Sciatic nerve (tissue), 2 donors: ENCODE measurements around the gene COL1A1. TPM values are rescaled to one million over a fixed set of nuclear protein-coding genes. Genes with fewer than 3 reads are reported as not detected.

Source experiments
- ATAC-seq: fragments of 200-7000 bp; cut with Tn5 transposase; one replicate; pipeline ENCODE4 v1.9.1; 2020; ENCODE audit warnings: mild to moderate bottlenecking, moderate library complexity
- DNase-seq: peaks from one replicate; pipeline ENCODE4 v3.0.0-alpha.2; 2020; ENCODE audit warnings: low spot score
- intact Hi-C: fragments of 100-400 bp; cut with DNase I; formaldehyde crosslinking; loops from one replicate; pipeline ENCODE4 v1.14.2; 2022
- total RNA-seq: library from RNA; stranded (reverse); fragmentation: NEBNext Ultra II Directional; extraction: Animal tissue kit (Norgen Biotek cat#: 25700); gene quantifications from one replicate; pipeline ENCODE4 v1.2.1, GENCODE V29; 2021
- donor health status: DM: no; HTN: no; CAD: no.
- donor health status: DM: no; HTN: no; CAD: no.

The COL1A1 gene
- total RNA-seq, 1 donor from 2014 or later: 262 TPM

DNA sequence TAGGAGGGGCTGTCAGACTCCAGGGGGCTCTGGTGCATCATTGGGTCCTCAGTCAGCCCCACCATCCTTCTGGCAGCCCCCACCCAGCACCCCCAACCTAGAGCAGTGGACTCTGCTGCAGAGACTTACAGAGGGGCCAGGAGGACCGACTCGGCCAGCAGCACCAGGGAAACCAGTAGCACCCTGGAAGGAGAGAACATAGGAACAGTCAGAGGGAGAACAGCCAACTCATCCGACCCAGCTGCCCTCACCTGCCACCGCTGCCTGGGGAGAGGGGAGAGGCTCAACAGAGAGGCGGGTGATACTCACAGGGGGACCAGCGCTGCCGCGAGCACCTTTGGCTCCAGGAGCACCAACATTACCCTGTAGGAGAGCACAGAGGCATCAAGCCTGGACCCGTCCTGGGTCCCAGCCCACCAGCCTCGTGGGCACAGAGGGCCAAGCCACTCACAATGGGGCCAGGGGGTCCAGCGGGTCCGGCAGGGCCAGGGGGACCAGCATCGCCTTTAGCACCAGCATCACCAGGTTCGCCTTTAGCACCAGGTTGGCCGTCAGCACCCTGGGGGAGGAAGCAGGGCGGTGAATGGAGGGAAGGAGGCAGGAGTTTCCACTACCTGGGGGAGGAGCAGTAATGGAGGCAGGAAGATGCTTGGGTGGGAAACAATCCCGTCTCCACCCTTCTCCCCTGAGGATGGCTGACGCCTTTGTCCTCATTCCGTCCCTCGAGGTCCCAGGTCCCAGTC is 11.7 kb downstream of the COL1A1 start:
- no peak for ATAC-seq
- DNase-seq: no peak
- intact Hi-C loops: no loop called here

GRCh38 chr17:50188921-50189549 is 12.4 kb downstream of the COL1A1 start:
- ATAC-seq: no peak
- DNase-seq: no peak
- intact Hi-C loops: no loop called here

GRCh38 chr17:50188531-50188920 is 12.9 kb downstream of the COL1A1 start:
- no peak for ATAC-seq
- intact Hi-C loops: no loop called here

GRCh38 chr17:50187751-50188530 is 13.5 kb downstream of the COL1A1 start:
- intact Hi-C loops: no loop called here
- DNase-seq (no peak), ATAC-seq (no peak)

More at GRCh38 chr17:50188531-50188920, 12.9 kb downstream of the COL1A1 start:
- no peak for DNase-seq

GRCh38 chr17:50187394-50187725 is 14.1 kb downstream of the COL1A1 start:
- no peak for ATAC-seq
- intact Hi-C loops: no loop called here
- no peak for DNase-seq

GRCh38 chr17:50186661-50187393 is 14.6 kb downstream of the COL1A1 start:
- ATAC-seq (no peak), DNase-seq (no peak)
- intact Hi-C loops: no loop called here

- no peak for DNase-seq
- no peak for ATAC-seq
- intact Hi-C loops: no loop called here
These were observed 15.6 kb downstream of the COL1A1 start for GRCh38 chr17:50185631-50186471.

DNA sequence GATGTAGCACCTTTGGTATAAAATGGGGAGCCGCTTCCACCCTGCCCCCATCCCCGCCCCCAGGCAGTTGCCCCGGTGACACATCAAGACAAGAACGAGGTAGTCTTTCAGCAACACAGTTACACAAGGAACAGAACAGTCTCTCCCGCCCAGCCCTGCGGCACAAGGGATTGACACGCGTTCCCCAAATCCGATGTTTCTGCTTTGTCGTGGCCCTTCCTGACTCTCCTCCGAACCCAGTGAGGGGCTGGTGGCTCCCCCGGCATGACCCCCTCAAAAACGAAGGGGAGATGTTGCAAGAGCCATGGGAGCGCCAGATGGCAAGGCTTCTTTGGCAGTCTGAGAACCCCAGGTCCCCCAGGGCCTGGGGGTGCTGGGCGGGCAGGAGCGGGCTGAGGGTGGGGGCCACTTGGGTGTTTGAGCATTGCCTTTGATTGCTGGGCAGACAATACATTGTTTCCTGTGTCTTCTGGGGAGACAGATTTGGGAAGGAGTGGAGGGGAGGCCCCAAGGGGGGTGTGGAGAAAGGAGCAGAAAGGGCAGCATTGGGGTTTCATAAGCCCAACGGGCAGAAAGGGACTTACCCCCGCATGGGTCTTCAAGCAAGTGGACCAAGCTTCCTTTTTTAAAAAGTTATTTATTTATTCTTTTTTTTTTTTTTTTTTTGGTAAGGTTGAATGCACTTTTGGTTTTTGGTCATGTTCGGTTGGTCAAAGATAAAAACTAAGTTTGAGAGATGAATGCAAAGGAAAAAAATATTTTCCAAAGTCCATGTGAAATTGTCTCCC is 16.6 kb downstream of the COL1A1 start:
- ATAC-seq (peak; percentile 70), DNase-seq (no peak)
- intact Hi-C loops: no loop called here

DNA sequence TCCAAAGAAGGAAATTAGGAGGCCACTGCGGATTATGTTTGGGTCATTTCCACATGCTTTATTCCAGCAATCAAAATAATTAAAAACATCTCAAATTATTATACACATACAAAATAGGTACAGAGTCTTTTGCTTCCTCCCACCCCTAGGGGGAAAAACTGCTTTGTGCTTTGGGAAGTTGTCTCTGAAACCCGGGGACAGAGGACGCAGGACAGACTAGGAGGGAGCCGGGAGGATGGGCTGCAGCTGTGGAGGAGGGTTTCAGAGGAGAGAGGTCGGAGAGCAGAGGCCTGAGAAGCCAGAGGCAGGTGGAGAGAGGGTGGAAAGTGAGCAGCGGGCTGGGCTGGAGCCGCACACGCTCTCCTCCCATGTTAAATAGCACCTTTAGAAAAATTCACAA is 17.4 kb downstream of the COL1A1 start:
- DNase-seq: no peak
- ATAC-seq: peak; percentile 16
- intact Hi-C loops: no loop called here

DNA sequence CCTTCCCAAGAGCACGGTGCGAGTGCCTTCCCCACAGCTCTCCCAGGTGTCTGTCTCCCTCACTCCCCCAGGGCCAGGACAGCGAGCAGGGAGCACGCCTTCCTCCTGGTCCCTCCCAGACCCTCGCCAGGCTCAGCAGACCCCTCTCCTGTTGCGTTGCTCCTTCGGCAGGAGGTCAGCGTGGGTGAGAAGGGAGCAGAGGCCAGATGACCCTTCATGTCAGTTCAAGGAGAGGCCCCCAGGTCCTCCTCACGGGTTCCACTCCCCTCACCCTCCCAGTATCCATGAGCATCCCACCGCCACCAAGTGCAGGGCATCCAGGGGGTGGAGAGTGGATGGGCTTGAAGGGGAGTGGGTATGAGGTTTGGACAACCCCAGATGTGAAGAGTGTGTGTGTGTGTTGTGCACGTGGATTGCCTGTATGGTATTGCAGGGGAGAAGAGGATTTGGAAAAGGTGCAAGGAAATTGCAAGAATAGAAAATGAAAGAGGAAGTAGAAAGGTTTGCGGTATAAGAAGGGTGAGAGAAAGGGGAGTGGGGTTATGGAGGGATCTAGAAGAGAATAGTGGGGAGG is 17.9 kb downstream of the COL1A1 start:
- DNase-seq (no peak), ATAC-seq (no peak)
- intact Hi-C loops: no loop called here

- intact Hi-C loops: no loop called here
- no peak for DNase-seq
- ATAC-seq: no peak
These were observed 18.5 kb downstream of the COL1A1 start for GRCh38 chr17:50182783-50183420.

GRCh38 chr17:50181591-50182560 is 19.6 kb downstream of the COL1A1 start:
- ATAC-seq: no peak
- intact Hi-C loops: no loop called here
- DNase-seq: no peak

- peak; percentile 15 for ATAC-seq
- no peak for DNase-seq
- intact Hi-C loops: no loop called here
These were observed 20.3 kb downstream of the COL1A1 start for GRCh38 chr17:50181144-50181543.

DNA sequence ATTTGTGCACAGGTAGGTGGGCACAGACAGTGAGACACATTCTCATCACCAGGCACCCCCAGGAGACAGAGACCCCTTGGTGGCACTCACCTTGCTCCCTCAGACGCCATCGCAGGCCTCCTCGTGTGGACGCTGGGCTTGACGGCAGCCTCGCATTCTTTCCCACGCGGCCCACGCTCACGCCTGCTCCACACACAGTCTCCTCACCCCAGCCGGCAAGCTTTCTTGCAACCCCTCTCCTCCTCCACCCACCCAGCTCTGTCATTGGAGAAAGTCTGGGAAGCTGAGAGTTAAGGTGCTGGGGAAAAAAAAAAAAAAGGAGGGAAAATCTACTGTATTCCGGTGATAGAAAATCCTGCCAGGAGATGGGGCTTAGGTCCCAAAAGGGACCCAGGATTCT is 20.8 kb downstream of the COL1A1 start:
- DNase-seq (no peak), ATAC-seq (no peak)
- intact Hi-C loops: no loop called here

DNA sequence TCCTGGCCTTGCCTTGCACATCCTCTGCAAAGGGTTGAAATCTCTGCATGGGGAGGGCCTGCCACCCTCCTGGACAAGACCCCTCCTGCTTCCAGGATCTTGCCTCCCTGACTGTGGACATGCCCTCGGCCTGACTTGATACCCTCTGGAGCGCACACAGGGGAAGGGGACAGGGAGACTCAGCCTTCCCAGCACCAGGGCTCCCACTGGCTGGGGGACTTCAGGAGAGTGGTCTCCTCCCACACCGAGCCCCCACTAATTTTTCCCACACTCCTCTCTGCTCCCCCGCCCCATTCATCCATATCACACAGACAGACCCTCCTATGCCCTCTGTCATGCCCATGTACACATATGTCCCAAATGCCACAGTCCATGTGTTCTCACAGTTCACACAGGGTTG is 21.3 kb downstream of the COL1A1 start:
- DNase-seq (no peak), ATAC-seq (no peak)
- intact Hi-C loops: no loop called here
